Breast epithelium (tissue), 3 donors: ENCODE results near the gene GPX4.
"Not testable (repeated sequence)": the region's sequence is repeated elsewhere in the genome, so short reads cannot be mapped to it uniquely, and the experiment has no call there.

Source experiments
- CTCF ChIP-seq, 3 donors: fragments of 450-650 bp; IDR thresholded peaks; one replicate each; pipeline ENCODE4 v1.5.1; 2016 to 2017; ENCODE audit warnings: antibody characterized with exemption in 3 of 3, mild to moderate bottlenecking in 3 of 3, moderate library complexity in 3 of 3
- POLR2A ChIP-seq: fragments of 450-650 bp; IDR thresholded peaks from one replicate; pipeline ENCODE4 v1.6.1; 2016; ENCODE audit warnings: antibody characterized with exemption, mild to moderate bottlenecking, moderate library complexity

GRCh38 chr19:1114728-1115127, 10.9 kb downstream of the GPX4 start:
- not testable (repeated sequence) for TF ChIP-seq CTCF (IDR thresholded peaks at IDR 0.05); POLR2A
